Gastrocnemius medialis (tissue), 4 donors: ENCODE measurements around the gene ATRAID.

Source experiments
- POLR2A ChIP-seq, 2 donors: fragments of 450-650 bp; IDR thresholded peaks; one replicate each; pipeline ENCODE4 v1.6.1; 2017; ENCODE audit warnings: antibody characterized with exemption in 2 of 2, mild to moderate bottlenecking in 2 of 2, moderate library complexity in 2 of 2
- TF ChIP-seq, protein P1 (sequence below), 5 experiments: fragments of 450-650 bp in 3 of 5; fragments of 200-600 bp in 2 of 5; sonication (generic) in 2 of 5; IDR thresholded peaks in 4 of 5; conservative IDR thresholded peaks in 1 of 5; 1 replicate in 4 of 5; 2 replicates in 1 of 5; pipeline ENCODE4 v1.5.1; 2016 to 2019; ENCODE audit warnings: antibody characterized with exemption in 5 of 5, mild to moderate bottlenecking in 3 of 5, moderate library complexity in 3 of 5

DNA sequence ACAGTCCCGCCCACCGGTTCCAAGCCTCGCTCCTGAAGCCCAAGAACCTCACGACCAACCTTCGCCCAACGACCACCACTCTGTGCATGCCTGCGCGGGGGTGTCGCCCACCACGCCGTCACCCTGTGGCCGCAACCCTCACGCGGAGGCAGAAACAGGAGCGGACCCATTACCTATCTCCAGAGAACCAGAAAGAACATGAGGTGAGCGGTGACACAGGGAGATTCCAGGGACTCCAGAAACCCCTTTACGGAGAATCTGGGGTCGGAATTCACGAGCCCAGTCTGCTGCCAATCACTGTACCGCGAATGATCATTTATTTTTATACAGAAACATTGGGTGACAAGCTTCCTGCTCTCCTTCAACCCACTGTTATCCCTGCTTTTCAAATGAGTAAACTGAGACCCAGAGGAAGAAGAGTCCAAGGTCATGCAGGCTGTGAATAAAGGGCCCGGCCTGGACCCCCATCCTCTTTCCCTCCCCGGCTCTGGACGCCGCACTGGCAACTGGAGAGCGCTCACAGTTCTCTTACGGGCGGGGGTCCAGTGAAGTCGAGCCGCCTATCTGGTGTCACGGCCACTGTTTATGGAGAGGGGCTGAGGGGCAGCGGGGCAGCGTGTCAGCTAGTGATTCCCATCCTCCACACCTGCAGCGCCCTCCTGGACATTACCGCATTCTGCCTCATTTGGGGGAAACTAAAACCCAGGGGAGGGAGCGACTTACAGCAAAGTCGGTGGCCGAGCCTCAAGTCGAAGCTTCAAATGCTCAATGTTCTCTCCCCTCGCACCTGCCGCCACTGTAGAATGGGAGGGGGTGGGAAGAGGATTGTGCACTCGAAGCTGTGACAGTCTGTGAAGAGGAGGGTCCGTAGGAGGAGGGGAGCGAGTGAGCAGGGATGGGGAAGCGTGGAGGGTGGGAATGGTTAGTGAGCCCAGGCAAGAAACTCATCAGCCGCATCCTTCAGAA lies 51.7 kb downstream of the ATRAID start:
- TF ChIP-seq, protein P1, sequence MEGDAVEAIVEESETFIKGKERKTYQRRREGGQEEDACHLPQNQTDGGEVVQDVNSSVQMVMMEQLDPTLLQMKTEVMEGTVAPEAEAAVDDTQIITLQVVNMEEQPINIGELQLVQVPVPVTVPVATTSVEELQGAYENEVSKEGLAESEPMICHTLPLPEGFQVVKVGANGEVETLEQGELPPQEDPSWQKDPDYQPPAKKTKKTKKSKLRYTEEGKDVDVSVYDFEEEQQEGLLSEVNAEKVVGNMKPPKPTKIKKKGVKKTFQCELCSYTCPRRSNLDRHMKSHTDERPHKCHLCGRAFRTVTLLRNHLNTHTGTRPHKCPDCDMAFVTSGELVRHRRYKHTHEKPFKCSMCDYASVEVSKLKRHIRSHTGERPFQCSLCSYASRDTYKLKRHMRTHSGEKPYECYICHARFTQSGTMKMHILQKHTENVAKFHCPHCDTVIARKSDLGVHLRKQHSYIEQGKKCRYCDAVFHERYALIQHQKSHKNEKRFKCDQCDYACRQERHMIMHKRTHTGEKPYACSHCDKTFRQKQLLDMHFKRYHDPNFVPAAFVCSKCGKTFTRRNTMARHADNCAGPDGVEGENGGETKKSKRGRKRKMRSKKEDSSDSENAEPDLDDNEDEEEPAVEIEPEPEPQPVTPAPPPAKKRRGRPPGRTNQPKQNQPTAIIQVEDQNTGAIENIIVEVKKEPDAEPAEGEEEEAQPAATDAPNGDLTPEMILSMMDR (IDR thresholded peaks at IDR 0.05 in 4 of 5, conservative IDR thresholded peaks at IDR 0.05 in 1 of 5): no peak
- TF ChIP-seq POLR2A (IDR thresholded peaks at IDR 0.05): no peak
